Measurements from ENCODE around the gene NRL.
A peak's percentile ranks its signal among the peaks of the same experiment; 100 is the strongest.

NRL gene

GRCh38 chr14:24129410-24129998 is 14.8 kb upstream of the NRL start:
- no peak overlapping the region for H2AFZ ChIP-seq (ENCODE audit: low read depth, low read length)
- H3K9me3 ChIP-seq (ENCODE audit: insufficient read depth, low read length) = no peaks in the 10 kb centered on the region
- no peak overlapping the region for H3K4me3 ChIP-seq (ENCODE audit: low read length)
- no peaks in the 10 kb centered on the region for H3K36me3 ChIP-seq (replicated peaks; ENCODE audit: low read depth, low read length)
- H3K9ac ChIP-seq (ENCODE audit: low read length) = no peak overlapping the region
- H3K27me3 ChIP-seq (ENCODE audit: low read depth, low read length) = no peaks in the 10 kb centered on the region
- H3K27ac ChIP-seq (ENCODE audit: low read length) = no peak overlapping the region
- no peak overlapping the region for H3K4me2 ChIP-seq (ENCODE audit: low read length)
- no peaks in the 10 kb centered on the region for H3K79me2 ChIP-seq (ENCODE audit: low read length)
- TF ChIP-seq CTCF (IDR thresholded peaks at IDR 0.05; ENCODE audit: low read depth, low read length) = no peak
- no peak for TF ChIP-seq EZH2phosphoT487 (IDR thresholded peaks at IDR 0.05; ENCODE audit: low read depth)
- peaks cover 14% of the 10 kb centered on the region for H3K4me1 ChIP-seq (ENCODE audit: low read length)
- no peaks in the 10 kb centered on the region for H4K20me1 ChIP-seq (ENCODE audit: insufficient read depth, low read length)

GRCh38 chr14:24127673-24128072 is 12.9 kb upstream of the NRL start:
- no peak for TF ChIP-seq EZH2phosphoT487 (IDR thresholded peaks at IDR 0.05; ENCODE audit: low read depth)
- TF ChIP-seq CTCF (IDR thresholded peaks at IDR 0.05; ENCODE audit: low read depth, low read length) = no peak
- H3K9ac ChIP-seq (ENCODE audit: low read length) = no peak overlapping the region
- H3K4me1 ChIP-seq (ENCODE audit: low read length) = peaks cover 32% of the 10 kb centered on the region
- H2AFZ ChIP-seq (ENCODE audit: low read depth, low read length) = no peak overlapping the region
- no peak overlapping the region for H3K27ac ChIP-seq (ENCODE audit: low read length)
- no peaks in the 10 kb centered on the region for H3K9me3 ChIP-seq (ENCODE audit: insufficient read depth, low read length)
- H3K4me3 ChIP-seq (ENCODE audit: low read length) = no peak overlapping the region
- H3K4me2 ChIP-seq (ENCODE audit: low read length) = no peak overlapping the region
- H3K79me2 ChIP-seq (ENCODE audit: low read length) = no peaks in the 10 kb centered on the region
- H3K36me3 ChIP-seq (replicated peaks; ENCODE audit: low read depth, low read length) = peaks cover 10% of the 10 kb centered on the region
- H4K20me1 ChIP-seq (ENCODE audit: insufficient read depth, low read length) = no peaks in the 10 kb centered on the region
- H3K27me3 ChIP-seq (ENCODE audit: low read depth, low read length) = no peaks in the 10 kb centered on the region

- no peak overlapping the region for H3K4me3 ChIP-seq (ENCODE audit: low read length)
- no peak overlapping the region for H3K9ac ChIP-seq (ENCODE audit: low read length)
- TF ChIP-seq EZH2phosphoT487 (IDR thresholded peaks at IDR 0.05; ENCODE audit: low read depth) = no peak
- no peak for TF ChIP-seq CTCF (IDR thresholded peaks at IDR 0.05; ENCODE audit: low read depth, low read length)
- no peaks in the 10 kb centered on the region for H3K9me3 ChIP-seq (ENCODE audit: insufficient read depth, low read length)
- peaks cover 13% of the 10 kb centered on the region for H3K36me3 ChIP-seq (replicated peaks; ENCODE audit: low read depth, low read length)
- no peak overlapping the region for H3K4me2 ChIP-seq (ENCODE audit: low read length)
- no peaks in the 10 kb centered on the region for H3K79me2 ChIP-seq (ENCODE audit: low read length)
- H3K27ac ChIP-seq (ENCODE audit: low read length) = no peak overlapping the region
- no peak overlapping the region for H2AFZ ChIP-seq (ENCODE audit: low read depth, low read length)
- H4K20me1 ChIP-seq (ENCODE audit: insufficient read depth, low read length) = no peaks in the 10 kb centered on the region
- peaks cover 32% of the 10 kb centered on the region for H3K4me1 ChIP-seq (ENCODE audit: low read length)
- no peaks in the 10 kb centered on the region for H3K27me3 ChIP-seq (ENCODE audit: low read depth, low read length)
These were observed 12.2 kb upstream of the NRL start for GRCh38 chr14:24126939-24127338.

GRCh38 chr14:24123424-24124417 is 9.0 kb upstream of the NRL start:
- no peaks in the 10 kb centered on the region for H3K79me2 ChIP-seq (ENCODE audit: low read length)
- H3K9me3 ChIP-seq (ENCODE audit: insufficient read depth, low read length) = no peaks in the 10 kb centered on the region
- TF ChIP-seq CTCF (IDR thresholded peaks at IDR 0.05; ENCODE audit: low read depth, low read length) (no peak), EZH2phosphoT487 (IDR thresholded peaks at IDR 0.05; ENCODE audit: low read depth) (no peak)
- H3K4me3 ChIP-seq (ENCODE audit: low read length) = peak overlapping the region; percentile 27
- no peaks in the 10 kb centered on the region for H3K27me3 ChIP-seq (ENCODE audit: low read depth, low read length)
- peak overlapping the region; percentile 67 for H3K4me2 ChIP-seq (ENCODE audit: low read length)
- peak overlapping the region; percentile 47; the same call in 1 of the 2 replicates for H2AFZ ChIP-seq (ENCODE audit: low read depth, low read length)
- peaks cover 19% of the 10 kb centered on the region for H3K4me1 ChIP-seq (ENCODE audit: low read length)
- peak overlapping the region; percentile 87 for H3K27ac ChIP-seq (ENCODE audit: low read length)
- peaks cover 32% of the 10 kb centered on the region for H3K36me3 ChIP-seq (replicated peaks; ENCODE audit: low read depth, low read length)
- H3K9ac ChIP-seq (ENCODE audit: low read length) = peak overlapping the region; percentile 43; the same call in 1 of the 2 replicates
- no peaks in the 10 kb centered on the region for H4K20me1 ChIP-seq (ENCODE audit: insufficient read depth, low read length)
